Psoas muscle (tissue), 8 donors: ENCODE results near the gene ARNT2. TPM values are rescaled to one million over a fixed set of nuclear protein-coding genes. Genes with fewer than 3 reads are reported as not detected.

Source experiments
- ATAC-seq, 4 donors: fragments of 200-7000 bp; cut with Tn5 transposase; one replicate each; pipeline ENCODE4 v1.9.1; 2020; ENCODE audit warnings: moderate library complexity in 3 of 4, mild to moderate bottlenecking in 2 of 4
- DNase-seq, 2 donors: peaks; one replicate each; pipeline ENCODE4 v3.0.0-alpha.2; 2020
- H3K27ac ChIP-seq: fragments of 200-600 bp; one replicate; pipeline ENCODE4 v1.8.0; 2022
- H3K27me3 ChIP-seq, 3 donors: fragments of 200-600 bp in 1 of 3; one replicate each; pipeline versions ENCODE4 v1.6.1 to v1.8.0; 2013 to 2022; ENCODE audit warnings: low read length in 2 of 3, mild to moderate bottlenecking in 2 of 3, moderate library complexity in 1 of 3; ENCODE audit not compliant: insufficient read depth in 3 of 3
- H3K36me3 ChIP-seq, 2 donors: fragments of 200-600 bp in 1 of 2; one replicate each; pipeline versions ENCODE4 v1.6.1 to v1.8.0; 2013 to 2022; ENCODE audit warnings: low read depth in 1 of 2, mild to moderate bottlenecking in 1 of 2, moderate library complexity in 1 of 2; ENCODE audit not compliant: insufficient read depth in 1 of 2
- H3K4me1 ChIP-seq: fragments of 200-600 bp; one replicate; pipeline ENCODE4 v1.8.0; 2022
- H3K4me3 ChIP-seq: fragments of 200-600 bp; one replicate; pipeline ENCODE4 v1.8.0; 2022; ENCODE audit warnings: mild to moderate bottlenecking
- H3K9me3 ChIP-seq: fragments of 200-600 bp; one replicate; pipeline ENCODE4 v1.8.0; 2022
- WGBS, 3 donors: extraction: QIAGEN DNeasy Blood & Tissue Kit; methylation state at CpG; one replicate each; pipeline versions ENCODE4 v1.1.6 to v1.1.7; 2013; 5-methylcytosine and 5-hydroxymethylcytosine counted together
- intact Hi-C, 2 donors: fragments of 100-400 bp; cut with DNase I; formaldehyde crosslinking; loops; one replicate each; pipeline versions ENCODE4 v1.11.0 to v1.14.2; 2022
- polyA plus RNA-seq, 3 donors: library from polyadenylated mRNA; stranded (reverse); fragments of 200-250 nt; gene quantifications; one replicate each; pipeline ENCODE4 v1.2.3, GENCODE V29; 2013
- total RNA-seq, 4 donors: library from RNA; stranded (reverse); fragmentation: NEBNext Ultra II Directional in 2 of 4; extraction: Animal tissue kit (Norgen Biotek cat#: 25700) in 2 of 4; gene quantifications; one replicate each; pipeline versions ENCODE4 v1.2.1 to v1.2.4, GENCODE V29; 2021 to 2023
- TF ChIP-seq, protein P1 (sequence below): fragments of 200-600 bp; IDR thresholded peaks from one replicate; pipeline ENCODE4 v1.8.0; 2022; ENCODE audit warnings: antibody characterized with exemption
- donor health status: healthy with polysubstance abuse.
- donor health status: DM: no; HTN: no; CAD: no; lungs with moderate emphysema.
- donor health status: Bipolar disorder and iron deficiency.
- donor health status: healthy.
- donor health status: DM: yes; HTN: yes; CAD: no.
- donor health status: DM: no; HTN: no; CAD: no.
- donor health status: DM: no; HTN: no; CAD: no.
- donor health status: DM: yes; HTN: yes; CAD: no.

The ARNT2 gene
- total and polyA plus RNA-seq, 7 donors, result 0.09 to 12.2 (median 4.4) TPM

DNA sequence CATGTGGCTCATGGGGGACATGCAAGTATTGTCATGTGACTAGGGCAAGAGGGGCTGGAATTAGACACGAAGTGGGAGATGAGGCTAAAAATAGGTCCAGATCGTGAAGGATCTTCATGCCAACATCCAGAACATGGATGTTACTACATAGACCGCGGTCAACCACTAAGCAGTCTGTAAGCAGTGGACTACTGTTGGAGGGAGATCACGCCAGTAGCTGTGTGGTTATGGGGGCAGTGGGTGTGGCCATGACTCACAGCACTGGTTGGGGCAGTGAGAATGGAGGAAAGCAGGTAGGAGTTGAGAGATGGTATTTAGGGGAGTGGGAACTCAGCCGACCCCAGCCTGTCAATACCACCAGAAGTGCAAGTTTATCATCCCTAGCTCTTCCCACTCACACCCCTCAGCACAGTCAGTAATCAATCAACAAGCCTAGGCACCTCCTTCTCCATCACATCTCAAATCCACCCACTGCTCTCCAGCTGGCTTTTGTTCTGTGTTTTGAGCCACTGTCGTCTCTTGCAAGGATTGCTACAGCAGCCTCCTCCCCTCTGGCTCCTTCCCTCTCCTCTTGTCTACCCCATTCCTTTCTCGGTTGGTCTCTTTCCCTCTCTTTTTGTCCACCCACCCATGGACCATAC lies 183.8 kb downstream of the ARNT2 start:
- no peaks in the 10 kb centered on the region for H3K27me3 ChIP-seq
- H3K36me3 ChIP-seq, result no peaks in the 10 kb centered on the region
- H3K9me3 ChIP-seq, result no peaks in the 10 kb centered on the region
- intact Hi-C loops, result no loop called here
- no peak for DNase-seq
- H3K4me1 ChIP-seq, result no peaks in the 10 kb centered on the region
- TF ChIP-seq, protein P1, sequence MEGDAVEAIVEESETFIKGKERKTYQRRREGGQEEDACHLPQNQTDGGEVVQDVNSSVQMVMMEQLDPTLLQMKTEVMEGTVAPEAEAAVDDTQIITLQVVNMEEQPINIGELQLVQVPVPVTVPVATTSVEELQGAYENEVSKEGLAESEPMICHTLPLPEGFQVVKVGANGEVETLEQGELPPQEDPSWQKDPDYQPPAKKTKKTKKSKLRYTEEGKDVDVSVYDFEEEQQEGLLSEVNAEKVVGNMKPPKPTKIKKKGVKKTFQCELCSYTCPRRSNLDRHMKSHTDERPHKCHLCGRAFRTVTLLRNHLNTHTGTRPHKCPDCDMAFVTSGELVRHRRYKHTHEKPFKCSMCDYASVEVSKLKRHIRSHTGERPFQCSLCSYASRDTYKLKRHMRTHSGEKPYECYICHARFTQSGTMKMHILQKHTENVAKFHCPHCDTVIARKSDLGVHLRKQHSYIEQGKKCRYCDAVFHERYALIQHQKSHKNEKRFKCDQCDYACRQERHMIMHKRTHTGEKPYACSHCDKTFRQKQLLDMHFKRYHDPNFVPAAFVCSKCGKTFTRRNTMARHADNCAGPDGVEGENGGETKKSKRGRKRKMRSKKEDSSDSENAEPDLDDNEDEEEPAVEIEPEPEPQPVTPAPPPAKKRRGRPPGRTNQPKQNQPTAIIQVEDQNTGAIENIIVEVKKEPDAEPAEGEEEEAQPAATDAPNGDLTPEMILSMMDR, result no peak
- H3K4me3 ChIP-seq, result no peak overlapping the region
- no peak overlapping the region for H3K27ac ChIP-seq
- WGBS, 3 donors, result 67 to 77% (median 67%) methylated on average over 8 of the region's 8 CpGs
- no peak for ATAC-seq

- 86 to 88% (median 87%) methylated on average over 6 of the region's 6 CpGs for WGBS, 3 donors
- H3K4me1 ChIP-seq, result no peaks in the 10 kb centered on the region
These were observed 184.6 kb downstream of the ARNT2 start for GRCh38 chr15:80588801-80589200.

DNA sequence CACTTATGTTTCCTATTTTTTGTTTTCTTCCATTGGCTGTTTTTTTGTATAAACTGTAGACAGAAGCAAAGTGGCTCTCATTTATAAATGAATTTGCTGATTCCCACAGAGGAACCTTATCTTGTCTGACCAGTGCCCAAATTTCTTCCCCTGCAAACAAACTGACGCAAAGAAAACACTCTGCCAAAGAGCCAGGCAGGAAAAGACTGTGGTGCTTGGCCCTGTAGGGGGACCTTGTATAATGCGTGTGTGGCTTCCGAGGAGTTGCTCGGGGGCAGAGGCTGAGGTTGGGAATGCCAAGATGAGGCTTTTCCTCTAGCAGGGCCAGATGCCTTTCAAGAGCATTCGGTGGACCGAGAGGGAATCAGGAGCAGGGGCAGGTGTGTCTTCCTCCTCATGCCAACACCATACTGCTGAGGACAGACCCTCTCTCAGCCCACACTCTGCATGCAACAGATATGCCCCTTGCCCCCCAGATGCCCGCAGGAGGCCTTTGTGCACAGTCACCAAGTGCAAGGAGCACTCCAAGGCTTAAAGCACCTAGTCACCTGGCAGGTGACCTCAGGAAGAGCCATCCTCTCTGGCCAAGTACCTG lies 186.7 kb downstream of the ARNT2 start:
- Histone ChIP-seq H3K4me3 (no peak overlapping the region), H3K27me3 (no peaks in the 10 kb centered on the region), H3K9me3 (no peaks in the 10 kb centered on the region), H3K4me1 (no peaks in the 10 kb centered on the region), H3K27ac (no peak overlapping the region), H3K36me3 (no peaks in the 10 kb centered on the region)
- TF ChIP-seq, protein P1, result no peak
- intact Hi-C loops, result no loop called here
- no peak for DNase-seq
- 85 to 89% (median 86%) methylated on average over 7 of the region's 7 CpGs for WGBS, 3 donors
- ATAC-seq, result no peak

More at GRCh38 chr15:80588801-80589200, 184.6 kb downstream of the ARNT2 start:
- DNase-seq (no peak), ATAC-seq (no peak)
- no peak overlapping the region for H3K4me3 ChIP-seq
- TF ChIP-seq, protein P1, result no peak
- intact Hi-C loops, result no loop called here
- H3K27me3 ChIP-seq, result no peaks in the 10 kb centered on the region
- no peak overlapping the region for H3K27ac ChIP-seq
- H3K36me3 ChIP-seq, result no peaks in the 10 kb centered on the region
- H3K9me3 ChIP-seq, result no peaks in the 10 kb centered on the region

DNA sequence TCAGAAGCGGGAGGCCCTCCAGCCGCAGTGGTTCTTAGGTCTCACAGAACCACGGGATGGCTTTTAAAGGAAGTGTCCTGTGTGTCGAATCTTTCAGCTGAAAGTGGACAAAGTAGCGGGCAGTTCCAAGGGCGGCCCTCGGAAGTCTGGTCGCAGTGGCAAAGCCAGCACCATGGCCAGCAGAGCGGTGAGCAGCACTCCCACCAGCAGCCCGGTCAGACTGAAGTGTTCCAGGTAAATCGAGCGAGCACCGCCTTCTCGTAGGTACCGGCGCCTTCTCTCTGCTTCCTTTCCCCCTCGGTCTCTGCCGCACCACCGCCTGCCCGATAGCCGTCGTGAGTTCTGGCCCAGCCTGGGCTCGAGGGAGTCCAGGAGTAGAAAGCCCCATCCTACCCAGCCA lies 187.3 kb downstream of the ARNT2 start:
- intact Hi-C loops, result no loop called here
- 91 to 96% (median 93%) methylated on average over 22 to 23 of the region's 23 CpGs for WGBS, 3 donors
- no peak overlapping the region for H3K4me3 ChIP-seq
- no peak overlapping the region for H3K27ac ChIP-seq
- H3K9me3 ChIP-seq, result no peaks in the 10 kb centered on the region
- H3K27me3 ChIP-seq, result no peaks in the 10 kb centered on the region
- TF ChIP-seq, protein P1, result no peak
- ATAC-seq (no peak), DNase-seq (no peak)
- no peaks in the 10 kb centered on the region for H3K4me1 ChIP-seq
- no peaks in the 10 kb centered on the region for H3K36me3 ChIP-seq
